ENCODE measurements around the gene SUPT4H1. TPM values are rescaled to one million over a fixed set of nuclear protein-coding genes. Genes with fewer than 3 reads are reported as not detected.

Gene SUPT4H1
- total RNA-seq, 1 experiment from 2014 or later, result 109 TPM

GRCh38 chr17:58337600-58338453 is 14.2 kb downstream of the SUPT4H1 start:
- Histone ChIP-seq H3K4me1 (ENCODE audit: insufficient read depth, low read length) (peaks cover 6% of the 10 kb centered on the region; the same call in 1 of the 2 replicates), H2AK5ac (ENCODE audit: insufficient read length, low read length) (no peak overlapping the region), H3K23ac (ENCODE audit: insufficient read length, low read depth, low read length) (peak overlapping the region; percentile 43), H3K9me3 (ENCODE audit: control insufficient read depth, low read depth, low read length) (no peaks in the 10 kb centered on the region), H4K20me1 (ENCODE audit: control insufficient read depth, insufficient read depth, insufficient read length) (no peaks in the 10 kb centered on the region), H4K8ac (replicated peaks; ENCODE audit: insufficient read length, low read depth, low read length) (peak overlapping the region; percentile 4), H4K5ac (ENCODE audit: insufficient read length, low read depth, low read length) (peak overlapping the region; percentile 39), H3K9ac (ENCODE audit: extremely low read depth, insufficient read length, low read length) (peak overlapping the region; percentile 29), H2BK5ac (ENCODE audit: insufficient read length, low read length) (no peak overlapping the region), H3K27ac (ENCODE audit: insufficient read length, low read depth, low read length) (no peak overlapping the region), H4K91ac (ENCODE audit: insufficient read length, low read depth, low read length) (peak overlapping the region; percentile 96), H3K23me2 (ENCODE audit: insufficient read length, low read depth, low read length, poor library complexity, severe bottlenecking) (no peaks in the 10 kb centered on the region), H3K4ac (ENCODE audit: low read depth, low read length) (peak overlapping the region; percentile 86), H3K18ac (ENCODE audit: insufficient read length, low read depth, low read length) (peak overlapping the region; percentile 95), H2AFZ (ENCODE audit: low read length) (no peak overlapping the region), H3K79me1 (ENCODE audit: insufficient read depth, low read depth, low read length, poor library complexity, severe bottlenecking) (no peaks in the 10 kb centered on the region), H2BK15ac (ENCODE audit: low read depth, low read length) (no peak overlapping the region), H3K27me3 (ENCODE audit: insufficient read depth, low read length) (no peaks in the 10 kb centered on the region), H2BK12ac (ENCODE audit: insufficient read length, low read depth, low read length) (peak overlapping the region; percentile 94), H2BK20ac (ENCODE audit: low read depth, low read length, poor library complexity, severe bottlenecking) (peak overlapping the region; percentile 98), H3K56ac (ENCODE audit: insufficient read length, low read depth, low read length) (no peak overlapping the region), H3K4me2 (ENCODE audit: insufficient read depth, insufficient read length, low read length) (no peak overlapping the region), H3T11ph (ENCODE audit: low read length) (peak overlapping the region; percentile 90), H3K79me2 (ENCODE audit: insufficient read depth, low read length) (no peaks in the 10 kb centered on the region), H2BK120ac (ENCODE audit: low read depth, low read length, poor library complexity, severe bottlenecking) (peak overlapping the region; percentile 87), H3K14ac (ENCODE audit: insufficient read depth, low read length) (peak overlapping the region; percentile 94)
- no CpG with 5 or more reads among the region's 23 CpGs for WGBS (ENCODE audit: extremely low coverage, insufficient read length, low lambda C conversion rate)
- Mint-ChIP-seq H3K27me3 (ENCODE audit: low read depth) (peaks cover 9% of the 10 kb centered on the region), H3K9me3 (no peaks in the 10 kb centered on the region), H3K4me3 (peak overlapping the region; percentile 12 to 38; a peak in 1 of 5 replicates), H3K4me1 (peaks cover 30 to 35% of the 10 kb centered on the region in 2 experiments), H3K36me3 (ENCODE audit: insufficient read depth in 1 of 3, low read depth in 3 of 3) (no peaks in the 10 kb centered on the region), H3K27ac (peak overlapping the region; percentile 65 to 97 (median 96); a peak in 5 of 7 replicates)
- TF ChIP-seq, protein P1, sequence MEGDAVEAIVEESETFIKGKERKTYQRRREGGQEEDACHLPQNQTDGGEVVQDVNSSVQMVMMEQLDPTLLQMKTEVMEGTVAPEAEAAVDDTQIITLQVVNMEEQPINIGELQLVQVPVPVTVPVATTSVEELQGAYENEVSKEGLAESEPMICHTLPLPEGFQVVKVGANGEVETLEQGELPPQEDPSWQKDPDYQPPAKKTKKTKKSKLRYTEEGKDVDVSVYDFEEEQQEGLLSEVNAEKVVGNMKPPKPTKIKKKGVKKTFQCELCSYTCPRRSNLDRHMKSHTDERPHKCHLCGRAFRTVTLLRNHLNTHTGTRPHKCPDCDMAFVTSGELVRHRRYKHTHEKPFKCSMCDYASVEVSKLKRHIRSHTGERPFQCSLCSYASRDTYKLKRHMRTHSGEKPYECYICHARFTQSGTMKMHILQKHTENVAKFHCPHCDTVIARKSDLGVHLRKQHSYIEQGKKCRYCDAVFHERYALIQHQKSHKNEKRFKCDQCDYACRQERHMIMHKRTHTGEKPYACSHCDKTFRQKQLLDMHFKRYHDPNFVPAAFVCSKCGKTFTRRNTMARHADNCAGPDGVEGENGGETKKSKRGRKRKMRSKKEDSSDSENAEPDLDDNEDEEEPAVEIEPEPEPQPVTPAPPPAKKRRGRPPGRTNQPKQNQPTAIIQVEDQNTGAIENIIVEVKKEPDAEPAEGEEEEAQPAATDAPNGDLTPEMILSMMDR (conservative IDR thresholded peaks at IDR 0.05), result no peak; the same call in 2 of the 3 replicates
- peak; percentile 94 for DNase-seq

All from H9 (cell line).